Neural cell (in vitro differentiated cells): ENCODE data around the gene PDE4D. TPM values are rescaled to one million over a fixed set of nuclear protein-coding genes. Genes with fewer than 3 reads are reported as not detected.
A peak's percentile ranks its signal among the peaks of the same experiment; 100 is the strongest.

Experiments
- H2AFZ ChIP-seq: fragments of 200-600, 300-800 bp; sonication (generic), shearing (Covaris generic); 2 replicates; pipeline ENCODE4 v1.6.0; 2014; ENCODE audit warnings: low read depth, mild to moderate bottlenecking, antibody characterized with exemption, low read length, moderate library complexity
- H3F3A ChIP-seq: fragments of 200-600 bp; shearing (Covaris generic); 2 replicates; pipeline ENCODE4 v1.6.1; 2016; ENCODE audit warnings: mild to moderate bottlenecking, moderate library complexity, mixed read lengths, antibody characterized with exemption, low read length; ENCODE audit not compliant: insufficient read depth, poor library complexity, severe bottlenecking
- H3K27ac ChIP-seq: fragments of 200-600, 300-800 bp; sonication (generic), shearing (Covaris generic); 2 replicates; pipeline ENCODE4 v1.5.1; 2014; ENCODE audit warnings: mild to moderate bottlenecking, low read length, moderate library complexity
- H3K27me3 ChIP-seq: fragments of 300-800, 200-600 bp; sonication (generic), shearing (Covaris generic); 2 replicates; pipeline ENCODE4 v1.6.0; 2014; ENCODE audit warnings: mild to moderate bottlenecking, low read depth, low read length, moderate library complexity; ENCODE audit not compliant: insufficient read depth
- H3K36me3 ChIP-seq: fragments of 300-800, 200-600 bp; sonication (generic), shearing (Covaris generic); 2 replicates; pipeline ENCODE4 v1.5.1; 2014; ENCODE audit warnings: mild to moderate bottlenecking, antibody characterized with exemption, low read length, moderate library complexity; ENCODE audit not compliant: insufficient read depth
- H3K4me2 ChIP-seq: fragments of 300-800, 200-600 bp; sonication (generic), shearing (Covaris generic); 2 replicates; pipeline ENCODE4 v1.6.0; 2014; ENCODE audit warnings: mild to moderate bottlenecking, low read length
- H3K4me3 ChIP-seq: fragments of 300-800, 200-600 bp; sonication (generic), shearing (Covaris generic); 2 replicates; pipeline ENCODE4 v1.5.1; 2014; ENCODE audit warnings: mild to moderate bottlenecking, low read length, moderate library complexity
- H3K79me2 ChIP-seq: fragments of 200-600 bp; shearing (Covaris generic); replicated peaks from 2 replicates; pipeline ENCODE4 v1.6.0; 2014; ENCODE audit warnings: mild to moderate bottlenecking, low read length, moderate library complexity; ENCODE audit not compliant: insufficient read depth
- H3K9ac ChIP-seq: fragments of 300-800, 200-600 bp; sonication (generic), shearing (Covaris generic); 2 replicates; pipeline ENCODE4 v1.6.1; 2016; ENCODE audit warnings: mild to moderate bottlenecking, low read length, mixed read lengths
- H3K9me2 ChIP-seq: fragments of 200-600 bp; shearing (Covaris generic); 2 replicates; pipeline ENCODE4 v1.6.1; 2016; ENCODE audit warnings: mild to moderate bottlenecking, low read length, mixed read lengths; ENCODE audit not compliant: insufficient read depth
- H3K9me3 ChIP-seq: fragments of 200-600, 300-800 bp; sonication (generic), shearing (Covaris generic); 2 replicates; pipeline ENCODE4 v1.6.1; 2016; ENCODE audit warnings: mild to moderate bottlenecking, mixed run types, low read length, moderate library complexity, mixed read lengths
- H4K20me1 ChIP-seq: fragments of 200-600 bp; shearing (Covaris generic); 2 replicates; pipeline ENCODE4 v1.6.1; 2016; ENCODE audit warnings: mild to moderate bottlenecking, mixed run types; ENCODE audit not compliant: insufficient read depth
- EP300 ChIP-seq: fragments of 450-650 bp; conservative IDR thresholded peaks from 2 replicates; pipeline ENCODE4 v1.6.1; 2014; ENCODE audit warnings: antibody characterized with exemption, mild to moderate bottlenecking, moderate library complexity; ENCODE audit not compliant: poor library complexity, severe bottlenecking
- EZH2 ChIP-seq: fragments of 200-600, 300-800 bp; shearing (Covaris generic), sonication (generic); IDR thresholded peaks from 2 replicates; pipeline ENCODE4 v1.6.1; 2014; ENCODE audit warnings: antibody characterized with exemption, low read length, borderline replicate concordance, mild to moderate bottlenecking; ENCODE audit not compliant: insufficient read depth, poor library complexity, severe bottlenecking
- MXI1 ChIP-seq: fragments of 450-650 bp; conservative IDR thresholded peaks from 2 replicates; pipeline ENCODE4 v1.6.1; 2014; ENCODE audit warnings: antibody characterized with exemption, mild to moderate bottlenecking; ENCODE audit not compliant: poor library complexity, severe bottlenecking
- POLR2AphosphoS5 ChIP-seq: IDR thresholded peaks from 2 replicates; pipeline ENCODE4 v1.6.1; 2012
- RAD21 ChIP-seq: fragments of 450-650 bp; conservative IDR thresholded peaks from 2 replicates; pipeline ENCODE4 v1.6.1; 2014; ENCODE audit warnings: antibody characterized with exemption, mild to moderate bottlenecking, moderate library complexity
- SMC3 ChIP-seq: fragments of 450-650 bp; conservative IDR thresholded peaks from 2 replicates; pipeline ENCODE4 v1.6.1; 2014; ENCODE audit warnings: antibody characterized with exemption, mild to moderate bottlenecking, moderate library complexity; ENCODE audit not compliant: poor library complexity
- TAF1 ChIP-seq: IDR thresholded peaks from 2 replicates; pipeline ENCODE4 v1.6.1; 2012; ENCODE audit warnings: low read depth
- polyA plus RNA-seq: library from polyadenylated mRNA; depleted of rRNA; stranded (reverse); fragments of >200 nt; gene quantifications from 2 replicates; pipeline ENCODE4 v1.2.3, GENCODE V29; 2014
- TF ChIP-seq, protein P1 (sequence below): fragments of 450-650 bp; IDR thresholded peaks from 2 replicates; pipeline ENCODE4 v1.5.1; 2014; ENCODE audit warnings: antibody characterized with exemption, mild to moderate bottlenecking, moderate library complexity; ENCODE audit not compliant: poor library complexity, severe bottlenecking
- TF ChIP-seq, protein P2 (sequence below): IDR thresholded peaks from 2 replicates; pipeline ENCODE4 v1.6.1; 2012; ENCODE audit warnings: borderline replicate concordance

PDE4D gene
- polyA plus RNA-seq, 1 donor from 2014 or later = 42.8 TPM

DNA sequence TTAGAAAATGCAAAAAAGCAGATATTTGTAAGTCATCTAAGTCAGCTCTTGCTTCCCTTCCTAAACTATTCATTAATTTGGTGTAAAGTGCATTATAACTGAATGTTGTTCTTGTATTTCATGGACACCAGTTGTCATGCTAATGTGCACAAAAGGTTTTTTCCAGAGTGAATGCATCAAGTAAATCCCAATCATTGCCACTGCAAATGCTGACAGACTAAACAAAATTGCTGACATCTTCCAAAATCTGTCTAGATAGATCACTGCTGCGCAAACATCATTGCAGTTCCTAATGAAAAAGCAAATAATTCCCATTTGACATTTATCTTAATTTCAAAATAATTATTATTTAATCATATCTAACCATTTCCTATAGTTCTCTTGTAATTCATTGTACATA lies 161.7 kb downstream of the PDE4D start:
- Histone ChIP-seq H3K27me3 (no peaks in the 10 kb centered on the region), H3K27ac (peak overlapping the region; percentile 26), H3K79me2 (no peaks in the 10 kb centered on the region), H3K9ac (no peak overlapping the region), H3K36me3 (no peaks in the 10 kb centered on the region), H3K4me2 (no peak overlapping the region), H3K9me2 (no peaks in the 10 kb centered on the region), H3F3A (no peaks in the 10 kb centered on the region), H3K4me3 (no peak overlapping the region), H4K20me1 (no peaks in the 10 kb centered on the region), H2AFZ (no peak overlapping the region), H3K9me3 (no peaks in the 10 kb centered on the region)
- TF ChIP-seq, protein P1, sequence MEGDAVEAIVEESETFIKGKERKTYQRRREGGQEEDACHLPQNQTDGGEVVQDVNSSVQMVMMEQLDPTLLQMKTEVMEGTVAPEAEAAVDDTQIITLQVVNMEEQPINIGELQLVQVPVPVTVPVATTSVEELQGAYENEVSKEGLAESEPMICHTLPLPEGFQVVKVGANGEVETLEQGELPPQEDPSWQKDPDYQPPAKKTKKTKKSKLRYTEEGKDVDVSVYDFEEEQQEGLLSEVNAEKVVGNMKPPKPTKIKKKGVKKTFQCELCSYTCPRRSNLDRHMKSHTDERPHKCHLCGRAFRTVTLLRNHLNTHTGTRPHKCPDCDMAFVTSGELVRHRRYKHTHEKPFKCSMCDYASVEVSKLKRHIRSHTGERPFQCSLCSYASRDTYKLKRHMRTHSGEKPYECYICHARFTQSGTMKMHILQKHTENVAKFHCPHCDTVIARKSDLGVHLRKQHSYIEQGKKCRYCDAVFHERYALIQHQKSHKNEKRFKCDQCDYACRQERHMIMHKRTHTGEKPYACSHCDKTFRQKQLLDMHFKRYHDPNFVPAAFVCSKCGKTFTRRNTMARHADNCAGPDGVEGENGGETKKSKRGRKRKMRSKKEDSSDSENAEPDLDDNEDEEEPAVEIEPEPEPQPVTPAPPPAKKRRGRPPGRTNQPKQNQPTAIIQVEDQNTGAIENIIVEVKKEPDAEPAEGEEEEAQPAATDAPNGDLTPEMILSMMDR = no peak
- no peak for TF ChIP-seq SMC3
- no peak for TF ChIP-seq POLR2AphosphoS5
- TF ChIP-seq EP300 = no peak
- no peak for TF ChIP-seq EZH2
- no peak for TF ChIP-seq MXI1
- TF ChIP-seq TAF1 = no peak
- TF ChIP-seq RAD21 = no peak
- TF ChIP-seq, protein P2, sequence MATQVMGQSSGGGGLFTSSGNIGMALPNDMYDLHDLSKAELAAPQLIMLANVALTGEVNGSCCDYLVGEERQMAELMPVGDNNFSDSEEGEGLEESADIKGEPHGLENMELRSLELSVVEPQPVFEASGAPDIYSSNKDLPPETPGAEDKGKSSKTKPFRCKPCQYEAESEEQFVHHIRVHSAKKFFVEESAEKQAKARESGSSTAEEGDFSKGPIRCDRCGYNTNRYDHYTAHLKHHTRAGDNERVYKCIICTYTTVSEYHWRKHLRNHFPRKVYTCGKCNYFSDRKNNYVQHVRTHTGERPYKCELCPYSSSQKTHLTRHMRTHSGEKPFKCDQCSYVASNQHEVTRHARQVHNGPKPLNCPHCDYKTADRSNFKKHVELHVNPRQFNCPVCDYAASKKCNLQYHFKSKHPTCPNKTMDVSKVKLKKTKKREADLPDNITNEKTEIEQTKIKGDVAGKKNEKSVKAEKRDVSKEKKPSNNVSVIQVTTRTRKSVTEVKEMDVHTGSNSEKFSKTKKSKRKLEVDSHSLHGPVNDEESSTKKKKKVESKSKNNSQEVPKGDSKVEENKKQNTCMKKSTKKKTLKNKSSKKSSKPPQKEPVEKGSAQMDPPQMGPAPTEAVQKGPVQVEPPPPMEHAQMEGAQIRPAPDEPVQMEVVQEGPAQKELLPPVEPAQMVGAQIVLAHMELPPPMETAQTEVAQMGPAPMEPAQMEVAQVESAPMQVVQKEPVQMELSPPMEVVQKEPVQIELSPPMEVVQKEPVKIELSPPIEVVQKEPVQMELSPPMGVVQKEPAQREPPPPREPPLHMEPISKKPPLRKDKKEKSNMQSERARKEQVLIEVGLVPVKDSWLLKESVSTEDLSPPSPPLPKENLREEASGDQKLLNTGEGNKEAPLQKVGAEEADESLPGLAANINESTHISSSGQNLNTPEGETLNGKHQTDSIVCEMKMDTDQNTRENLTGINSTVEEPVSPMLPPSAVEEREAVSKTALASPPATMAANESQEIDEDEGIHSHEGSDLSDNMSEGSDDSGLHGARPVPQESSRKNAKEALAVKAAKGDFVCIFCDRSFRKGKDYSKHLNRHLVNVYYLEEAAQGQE = no peak

DNA sequence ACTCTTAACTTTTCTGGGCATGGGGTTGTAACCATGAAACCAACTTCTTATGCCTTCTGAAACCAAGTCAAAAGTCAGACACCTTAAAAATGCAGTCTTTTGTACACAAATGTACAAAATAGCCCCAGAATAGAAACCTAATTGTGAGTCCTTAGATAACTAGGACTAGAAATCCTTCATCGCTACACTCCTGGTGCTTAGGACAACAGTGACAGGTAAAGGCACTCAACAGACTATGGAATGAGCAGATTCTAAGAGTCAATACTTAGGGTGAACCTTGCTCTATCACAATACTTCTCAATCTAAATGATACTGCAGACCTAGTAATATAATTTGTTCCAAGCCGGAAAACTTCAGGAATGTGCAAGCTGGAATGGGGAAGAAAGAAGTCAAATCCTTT lies 163.7 kb downstream of the PDE4D start:
- Histone ChIP-seq H3K79me2 (no peaks in the 10 kb centered on the region), H3K27ac (no peak overlapping the region), H3K27me3 (no peaks in the 10 kb centered on the region), H3K36me3 (no peaks in the 10 kb centered on the region), H3F3A (no peaks in the 10 kb centered on the region), H2AFZ (no peak overlapping the region), H3K4me2 (no peak overlapping the region), H3K9me3 (no peaks in the 10 kb centered on the region), H3K9me2 (no peaks in the 10 kb centered on the region), H4K20me1 (no peaks in the 10 kb centered on the region), H3K9ac (no peak overlapping the region), H3K4me3 (no peak overlapping the region)
- TF ChIP-seq POLR2AphosphoS5 (no peak), MXI1 (no peak), RAD21 (no peak), TAF1 (no peak), SMC3 (no peak), EZH2 (no peak), EP300 (no peak)
- TF ChIP-seq, protein P2 = no peak
